Lower leg skin (tissue), 4 donors: Measurements from ENCODE around the gene TUBGCP6. TPM values are rescaled to one million over a fixed set of nuclear protein-coding genes. Genes with fewer than 3 reads are reported as not detected.

Experiments
- DNase-seq, 2 donors: peaks; one replicate each; pipeline ENCODE4 v3.0.0-alpha.2; 2019; ENCODE audit warnings: low spot score in 2 of 2
- H3K4me3 ChIP-seq: fragments of 200-600 bp; sonication (generic); 2 replicates; pipeline ENCODE4 v1.5.1; 2017; ENCODE audit warnings: mild to moderate bottlenecking, low read depth; ENCODE audit not compliant: poor library complexity, severe bottlenecking
- CTCF ChIP-seq, 3 donors: fragments of 450-650 bp; IDR thresholded peaks; one replicate each; pipeline ENCODE4 v1.5.1; 2016; ENCODE audit warnings: antibody characterized with exemption in 3 of 3, mild to moderate bottlenecking in 3 of 3, moderate library complexity in 2 of 3
- POLR2A ChIP-seq, 2 donors: fragments of 450-650 bp; IDR thresholded peaks; one replicate each; pipeline ENCODE4 v1.6.1; 2016 to 2017; ENCODE audit warnings: antibody characterized with exemption in 2 of 2, mild to moderate bottlenecking in 1 of 2, moderate library complexity in 1 of 2
- WGBS, 2 donors: methylation state at CpG; one replicate each; pipeline ENCODE4 v1.1.5; 2018; 5-methylcytosine and 5-hydroxymethylcytosine counted together
- intact Hi-C: fragments of 100-400 bp; cut with DNase I; formaldehyde crosslinking; loops from one replicate; pipeline ENCODE4 v1.15.0; 2023; ENCODE audit warnings: low total_unique reads
- total RNA-seq, 4 donors: library from RNA; depleted of rRNA; stranded (reverse); fragments of >200 nt; gene quantifications; one replicate each; pipeline ENCODE4 v1.1.0, GENCODE V29; 2016

TUBGCP6 gene
- total RNA-seq, 4 donors from 2014 or later, result 37.1 to 67.0 (median 52.5) TPM

GRCh38 chr22:50179937-50180726 lies 64.7 kb downstream of the TUBGCP6 start:
- intact Hi-C loops, result loop anchor here (10.0 kb wide), 1 partner anchor 245 kb away; no protein-coding TSS in a partner anchor
- 74 to 76% methylated on average over 38 to 39 of the region's 39 CpGs for WGBS, 2 donors
- no peak overlapping the region for H3K4me3 ChIP-seq
- DNase-seq, result no peak
- TF ChIP-seq POLR2A (IDR thresholded peaks at IDR 0.05) (no peak), CTCF (IDR thresholded peaks at IDR 0.05) (no peak)

- no peak for DNase-seq
- no peak overlapping the region for H3K4me3 ChIP-seq
- intact Hi-C loops, result no loop called here
- 83 to 86% methylated on average over 46 to 64 of the region's 64 CpGs for WGBS, 2 donors
- TF ChIP-seq CTCF (IDR thresholded peaks at IDR 0.05) (no peak), POLR2A (IDR thresholded peaks at IDR 0.05) (no peak)
Measured at GRCh38 chr22:50178871-50179869, 65.7 kb downstream of the TUBGCP6 start.

GRCh38 chr22:50178471-50178864 lies 66.4 kb downstream of the TUBGCP6 start:
- DNase-seq, result no peak
- intact Hi-C loops, result no loop called here
- no peak for TF ChIP-seq POLR2A (IDR thresholded peaks at IDR 0.05)
- TF ChIP-seq CTCF (IDR thresholded peaks at IDR 0.05), result no peak
- H3K4me3 ChIP-seq, result no peak overlapping the region
- 54 to 68% methylated on average over 19 to 22 of the region's 22 CpGs for WGBS, 2 donors

GRCh38 chr22:50177537-50178470 lies 67.0 kb downstream of the TUBGCP6 start:
- 69% methylated on average over 96 to 97 of the region's 98 CpGs for WGBS, 2 donors
- no peak for DNase-seq
- intact Hi-C loops, result no loop called here
- H3K4me3 ChIP-seq, result no peak overlapping the region
- TF ChIP-seq CTCF (IDR thresholded peaks at IDR 0.05), result no peak
- TF ChIP-seq POLR2A (IDR thresholded peaks at IDR 0.05), result no peak
